Islet precursor cell (in vitro differentiated cells): Measurements from ENCODE around the gene FHIT.
A peak's percentile ranks its signal among the peaks of the same experiment; 100 is the strongest.

Source experiments
- DNase-seq: peaks from one replicate; pipeline ENCODE4 v3.0.0-alpha.2; 2018

FHIT gene

GRCh38 chr3:60756241-60757030, 494.8 kb downstream of the FHIT start:
- DNase-seq: no peak

DNA sequence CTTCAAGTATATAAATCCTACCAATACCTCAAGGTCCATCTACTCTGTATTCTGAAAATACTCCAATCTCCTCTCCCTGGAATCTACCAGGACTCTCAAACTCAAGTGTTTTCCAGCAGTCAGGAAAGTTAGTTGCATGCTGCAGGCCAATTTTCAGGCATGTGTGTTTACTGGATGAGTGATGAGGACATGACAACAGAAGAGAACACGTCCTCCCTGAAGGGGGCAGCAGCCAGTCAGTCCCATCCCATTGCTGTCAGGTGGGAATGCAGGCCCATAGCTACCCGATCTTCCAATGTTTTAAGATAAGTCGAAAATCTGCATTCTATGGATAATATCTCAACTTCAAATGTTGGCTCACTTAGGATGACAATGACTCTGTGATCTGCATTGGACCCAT, 496.2 kb downstream of the FHIT start:
- peak; percentile 68 for DNase-seq

GRCh38 chr3:60754617-60755016, 496.6 kb downstream of the FHIT start:
- DNase-seq: no peak

DNA sequence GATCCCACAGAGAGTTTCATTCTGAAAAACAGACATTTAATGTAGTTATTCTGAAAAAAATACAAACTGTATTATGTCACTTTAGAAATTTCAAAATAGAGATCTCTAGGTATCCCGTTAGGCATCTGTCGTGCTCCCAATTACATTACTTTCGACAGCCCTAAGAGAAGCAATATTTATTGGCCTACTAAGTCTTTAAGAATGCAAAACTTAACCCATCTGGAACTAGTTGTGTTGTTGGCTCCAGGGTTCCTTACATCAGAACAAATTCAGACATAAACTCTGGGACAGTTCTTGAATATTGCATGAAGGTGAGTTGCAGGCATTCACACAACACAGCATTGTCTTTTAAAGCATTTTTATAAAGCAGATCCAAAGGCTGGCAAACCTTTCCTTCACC, 498.4 kb downstream of the FHIT start:
- no peak for DNase-seq

DNA sequence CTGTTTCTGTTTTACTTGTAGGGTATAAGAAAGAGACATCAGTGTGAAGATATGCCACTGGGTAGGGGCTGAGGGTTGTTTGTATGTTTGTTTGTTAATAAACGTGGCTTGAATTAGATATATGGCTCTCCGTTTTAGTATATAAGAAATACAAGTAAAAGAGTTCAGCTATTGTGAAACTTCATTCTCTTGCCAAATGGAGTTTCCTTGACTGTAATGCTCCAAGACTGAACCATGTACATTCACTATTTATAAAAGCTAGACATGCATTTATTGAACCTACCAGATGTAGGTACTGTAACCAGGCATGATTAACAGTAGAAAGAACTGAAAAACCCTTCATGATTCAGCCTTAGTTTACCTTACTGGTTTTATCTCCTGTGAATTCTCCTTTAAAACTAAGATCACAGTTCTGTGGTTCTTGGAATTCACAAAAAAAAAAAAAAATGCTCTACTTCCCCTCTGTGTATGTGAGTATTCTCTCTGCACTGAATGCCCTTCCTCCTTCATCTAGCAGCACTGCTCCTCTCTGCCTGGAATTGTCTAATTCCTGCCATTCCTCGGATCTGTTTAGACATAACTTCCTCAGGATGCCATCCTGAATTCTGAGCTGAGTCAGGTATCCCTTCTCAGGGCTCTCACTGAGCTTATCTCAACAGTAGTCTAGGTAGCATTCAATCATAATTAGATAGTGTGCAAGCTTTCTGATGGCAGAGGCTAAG, 504.4 kb downstream of the FHIT start:
- DNase-seq: peak; percentile 64

GRCh38 chr3:60746043-60746638, 505.1 kb downstream of the FHIT start:
- DNase-seq: no peak

DNA sequence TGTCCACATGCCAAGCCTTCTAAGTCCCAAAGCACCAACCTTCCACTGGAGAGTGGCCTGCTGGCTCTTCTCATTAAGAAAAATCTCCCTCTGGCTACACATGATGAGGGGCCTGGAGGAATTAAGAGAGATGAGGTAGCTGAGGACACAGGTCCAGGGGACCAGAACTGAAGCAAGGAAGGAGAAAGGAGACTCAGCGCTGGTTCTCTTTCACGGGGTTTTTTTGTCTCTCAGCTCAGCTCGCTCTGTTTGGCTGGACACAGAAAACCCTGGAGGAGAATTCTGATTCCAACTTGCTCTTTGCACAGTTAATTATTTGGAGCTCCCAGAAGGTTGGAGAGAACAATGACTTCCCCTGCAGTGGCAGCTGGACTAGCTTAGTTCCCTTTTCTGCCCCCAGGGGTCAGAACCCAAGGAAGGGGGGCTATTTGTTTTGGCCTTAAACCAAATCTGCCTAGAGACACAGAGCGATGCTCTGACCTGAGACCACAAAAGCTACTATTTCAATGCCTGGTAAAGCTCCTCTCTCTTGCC, 507.6 kb downstream of the FHIT start:
- DNase-seq: peak; percentile 66

- peak; percentile 90 for DNase-seq
Observed at GRCh38 chr3:60742606-60743145, 508.6 kb downstream of the FHIT start.

DNA sequence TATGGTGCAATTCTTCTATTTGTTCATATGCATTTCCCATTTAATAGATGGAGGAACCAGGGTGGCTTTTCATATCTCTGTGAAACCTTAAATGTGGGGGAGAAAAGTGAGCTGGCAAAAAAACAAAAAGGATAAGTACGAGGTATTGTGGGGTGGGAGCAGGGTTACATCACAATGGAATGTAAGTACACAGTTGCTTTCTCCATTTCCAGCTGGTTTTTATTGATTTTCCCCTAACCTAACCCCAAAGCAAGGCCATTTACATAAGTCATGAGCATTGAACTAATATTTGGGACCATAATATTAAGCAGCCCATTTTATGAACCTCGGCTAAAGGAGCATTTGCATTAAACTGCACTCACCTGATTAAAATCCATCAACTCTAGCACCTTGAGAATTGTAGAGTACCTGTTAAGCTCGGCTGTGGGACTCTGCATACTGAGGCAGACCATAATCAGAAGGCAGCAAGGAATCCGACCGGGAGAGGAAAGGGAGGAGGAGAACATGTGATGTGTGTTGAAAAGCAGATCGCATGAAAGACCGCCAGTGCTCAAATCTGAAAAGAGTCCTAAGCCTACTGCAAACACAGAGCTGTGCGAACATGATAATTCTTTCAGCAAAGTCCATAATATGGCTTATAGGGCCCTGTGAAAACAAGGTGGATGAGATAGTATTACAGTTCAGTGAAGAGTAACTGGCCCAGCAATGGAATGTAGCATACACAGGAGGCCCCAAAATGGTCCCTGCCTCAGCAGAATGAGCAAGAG, 513.4 kb downstream of the FHIT start:
- DNase-seq: no peak

- no peak for DNase-seq
Observed at GRCh38 chr3:60730371-60730770, 520.9 kb downstream of the FHIT start.

- DNase-seq: no peak
Observed at GRCh38 chr3:60729056-60729455, 522.2 kb downstream of the FHIT start.

GRCh38 chr3:60728006-60728405, 523.2 kb downstream of the FHIT start:
- DNase-seq: no peak

- DNase-seq: no peak
Observed at GRCh38 chr3:60720736-60721135, 530.5 kb downstream of the FHIT start.

- no peak for DNase-seq
Observed at GRCh38 chr3:60716573-60716972, 534.7 kb downstream of the FHIT start.

- no peak for DNase-seq
Observed at GRCh38 chr3:60708191-60708975, 542.9 kb downstream of the FHIT start.

DNA sequence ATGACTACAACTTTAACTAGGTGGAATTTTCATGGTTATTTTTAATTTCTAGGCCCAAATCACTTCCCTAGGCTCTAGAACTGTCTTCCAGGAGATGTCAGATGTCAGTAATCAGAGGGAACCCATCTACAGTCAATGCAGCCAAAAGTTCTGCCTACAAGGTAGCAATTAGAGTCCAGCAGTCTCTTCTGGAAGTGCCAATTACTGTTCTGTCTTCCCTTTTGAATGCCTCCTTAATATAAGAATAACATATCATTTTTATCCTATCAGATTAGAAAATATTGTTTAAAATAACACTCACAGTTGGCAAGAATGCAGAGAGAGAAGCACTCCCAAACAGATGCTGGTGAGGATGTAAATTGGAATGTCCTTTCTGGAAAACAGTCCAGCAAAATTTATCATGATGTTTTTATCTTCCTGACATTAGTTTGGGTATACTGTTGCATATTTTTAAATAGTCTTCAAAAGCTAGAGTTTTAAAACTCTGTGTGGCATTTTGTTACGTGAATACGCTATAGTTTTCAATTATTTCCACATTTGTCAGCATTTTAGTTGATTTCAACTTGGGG, 543.7 kb downstream of the FHIT start:
- DNase-seq: no peak

DNA sequence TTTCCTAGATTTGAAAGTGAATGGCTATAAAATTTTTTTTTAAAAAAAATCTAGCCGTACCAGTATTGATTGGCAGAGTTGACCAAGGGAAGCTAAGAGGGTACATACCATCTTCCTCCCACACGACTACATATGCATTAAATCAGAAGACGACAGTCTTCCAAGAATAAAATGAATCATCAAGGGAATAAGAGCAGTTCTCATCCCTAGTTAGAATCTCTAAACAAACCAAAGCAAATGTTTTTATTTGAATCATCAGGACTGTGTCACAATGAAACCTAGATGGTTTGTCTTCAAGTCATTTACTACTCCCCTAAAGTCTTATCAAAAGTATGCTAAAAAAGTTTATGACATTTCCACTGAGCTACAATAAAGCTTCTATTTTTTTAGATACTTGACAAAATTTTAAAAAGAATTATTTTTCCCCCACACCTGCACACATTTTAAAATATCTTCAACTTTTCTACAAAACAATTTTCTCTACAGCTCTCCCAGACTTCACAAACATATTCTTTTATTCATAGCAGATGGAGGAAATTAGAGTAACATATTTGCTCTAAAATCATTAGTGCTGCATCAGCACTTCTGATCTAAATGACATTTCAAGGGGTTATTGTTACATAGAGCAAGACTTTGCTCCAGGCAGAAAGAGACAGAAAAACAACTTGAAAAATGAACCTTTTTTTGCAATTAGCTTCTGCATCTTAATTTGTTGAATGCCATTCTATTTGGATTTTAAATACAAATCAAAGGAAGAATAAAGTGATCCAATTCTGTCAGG, 547.1 kb downstream of the FHIT start:
- no peak for DNase-seq

GRCh38 chr3:60703008-60703407, 548.2 kb downstream of the FHIT start:
- no peak for DNase-seq

DNA sequence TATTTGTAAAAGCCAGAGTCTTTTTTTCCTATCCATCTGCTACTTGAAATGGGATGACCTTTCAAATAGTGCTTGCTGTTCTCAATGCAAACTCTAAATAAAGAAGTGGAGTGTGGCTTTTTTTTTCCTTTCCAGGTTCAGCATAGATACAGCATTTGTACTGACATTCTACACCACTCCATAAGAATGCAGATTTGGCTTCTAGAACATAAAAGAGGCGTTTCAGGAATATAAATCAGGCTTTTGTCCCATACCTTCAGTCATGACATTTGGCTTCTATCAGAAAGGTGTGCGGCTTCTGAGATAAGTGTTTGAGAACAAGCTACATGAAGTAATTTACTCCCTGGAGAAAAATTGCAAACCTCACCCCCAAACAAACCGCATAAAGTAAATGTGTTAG, 553.1 kb downstream of the FHIT start:
- no peak for DNase-seq

DNA sequence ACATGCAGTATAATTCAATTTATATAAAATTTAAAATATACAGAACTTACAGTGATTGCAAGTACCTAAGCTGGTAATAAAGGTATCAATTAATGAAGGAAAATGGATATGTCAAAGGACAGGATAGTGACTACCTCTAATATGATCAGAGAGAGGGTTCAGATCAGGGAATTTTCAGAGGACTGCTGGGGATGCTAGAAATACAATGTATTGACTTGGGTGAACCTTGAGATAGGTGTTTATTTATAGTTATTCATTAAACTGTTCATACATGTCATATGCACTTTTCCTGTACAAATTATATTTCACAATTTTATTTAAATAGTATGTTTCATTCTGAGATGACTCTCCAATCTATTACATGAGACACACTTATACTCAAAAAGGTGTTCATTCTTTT, 554.1 kb downstream of the FHIT start:
- DNase-seq: no peak
